KMS-11 (cell line): ENCODE measurements around the gene PTPN22.

Experiments used
- H2AFZ ChIP-seq: fragments of 200-600 bp; sonication (generic); 2 replicates; pipeline ENCODE4 v1.6.1; 2016; ENCODE audit warnings: antibody characterized with exemption, mixed run types, low read depth
- H3K27ac ChIP-seq: fragments of 200-600 bp; sonication (generic); 2 replicates; pipeline ENCODE4 v1.6.1; 2016; ENCODE audit warnings: mild to moderate bottlenecking, mixed run types
- H3K27me3 ChIP-seq: fragments of 200-600 bp; sonication (generic); 2 replicates; pipeline ENCODE4 v1.6.1; 2017; ENCODE audit warnings: mild to moderate bottlenecking, low read depth, mixed run types, moderate library complexity; ENCODE audit not compliant: insufficient read depth
- H3K36me3 ChIP-seq: fragments of 200-600 bp; sonication (generic); 2 replicates; pipeline ENCODE4 v1.6.1; 2017; ENCODE audit warnings: mild to moderate bottlenecking, mixed run types; ENCODE audit not compliant: insufficient read depth
- H3K4me1 ChIP-seq: fragments of 200-600 bp; sonication (generic); 2 replicates; pipeline ENCODE4 v1.6.1; 2016; ENCODE audit warnings: mild to moderate bottlenecking, low read depth, mixed run types; ENCODE audit not compliant: poor library complexity, severe bottlenecking
- H3K4me2 ChIP-seq: fragments of 200-600 bp; sonication (generic); 2 replicates; pipeline ENCODE4 v1.7.0; 2016; ENCODE audit warnings: mild to moderate bottlenecking, mixed run types
- H3K4me3 ChIP-seq: fragments of 200-600 bp; sonication (generic); IDR thresholded peaks from 2 replicates; pipeline ENCODE4 v1.6.1; 2017; ENCODE audit warnings: low read depth, low read length, mixed read lengths; ENCODE audit not compliant: insufficient read depth
- H3K79me2 ChIP-seq: fragments of 200-600 bp; sonication (generic); 2 replicates; pipeline ENCODE4 v1.6.1; 2016; ENCODE audit warnings: low read depth, mixed run types; ENCODE audit not compliant: insufficient read depth
- H3K9ac ChIP-seq: fragments of 200-600 bp; sonication (generic); 2 replicates; pipeline ENCODE4 v1.6.1; 2016; ENCODE audit warnings: mild to moderate bottlenecking, mixed run types
- H4K20me1 ChIP-seq: fragments of 200-600 bp; sonication (generic); 2 replicates; pipeline ENCODE4 v1.6.1; 2016; ENCODE audit warnings: mild to moderate bottlenecking, mixed run types; ENCODE audit not compliant: insufficient read depth
- TF ChIP-seq, protein P1 (sequence below): fragments of 200-600 bp; sonication (generic); conservative IDR thresholded peaks from 2 replicates; pipeline ENCODE4 v1.6.1; 2017; ENCODE audit warnings: low read depth, mild to moderate bottlenecking, antibody characterized with exemption, low read length, moderate library complexity, mixed read lengths

Gene PTPN22

DNA sequence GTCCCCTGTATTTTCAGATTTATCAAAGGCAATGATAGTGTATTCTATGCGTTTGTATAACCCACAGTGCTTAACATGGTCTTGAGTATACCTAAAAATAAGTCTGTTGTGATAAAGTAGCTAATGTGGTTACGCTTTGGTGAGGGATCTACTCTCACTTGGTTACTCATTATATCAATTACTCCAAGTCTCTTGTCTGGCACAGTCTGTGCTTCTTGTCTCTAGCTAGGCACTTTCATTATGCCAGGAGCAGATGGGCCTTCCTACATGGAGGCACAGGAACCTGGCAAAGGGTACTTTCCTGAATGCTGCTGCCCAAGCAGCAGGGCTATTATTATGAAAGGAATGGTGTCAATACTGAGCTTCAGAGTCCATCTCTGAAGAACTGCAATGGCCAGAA, 4.2 kb upstream of the PTPN22 start:
- TF ChIP-seq, protein P1, sequence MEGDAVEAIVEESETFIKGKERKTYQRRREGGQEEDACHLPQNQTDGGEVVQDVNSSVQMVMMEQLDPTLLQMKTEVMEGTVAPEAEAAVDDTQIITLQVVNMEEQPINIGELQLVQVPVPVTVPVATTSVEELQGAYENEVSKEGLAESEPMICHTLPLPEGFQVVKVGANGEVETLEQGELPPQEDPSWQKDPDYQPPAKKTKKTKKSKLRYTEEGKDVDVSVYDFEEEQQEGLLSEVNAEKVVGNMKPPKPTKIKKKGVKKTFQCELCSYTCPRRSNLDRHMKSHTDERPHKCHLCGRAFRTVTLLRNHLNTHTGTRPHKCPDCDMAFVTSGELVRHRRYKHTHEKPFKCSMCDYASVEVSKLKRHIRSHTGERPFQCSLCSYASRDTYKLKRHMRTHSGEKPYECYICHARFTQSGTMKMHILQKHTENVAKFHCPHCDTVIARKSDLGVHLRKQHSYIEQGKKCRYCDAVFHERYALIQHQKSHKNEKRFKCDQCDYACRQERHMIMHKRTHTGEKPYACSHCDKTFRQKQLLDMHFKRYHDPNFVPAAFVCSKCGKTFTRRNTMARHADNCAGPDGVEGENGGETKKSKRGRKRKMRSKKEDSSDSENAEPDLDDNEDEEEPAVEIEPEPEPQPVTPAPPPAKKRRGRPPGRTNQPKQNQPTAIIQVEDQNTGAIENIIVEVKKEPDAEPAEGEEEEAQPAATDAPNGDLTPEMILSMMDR: no peak
- no peak overlapping the region for H2AFZ ChIP-seq
- H3K36me3 ChIP-seq: no peaks in the 10 kb centered on the region
- H3K4me3 ChIP-seq: no peak overlapping the region
- no peak overlapping the region for H3K27ac ChIP-seq
- H4K20me1 ChIP-seq: no peaks in the 10 kb centered on the region
- no peak overlapping the region for H3K4me2 ChIP-seq
- H3K79me2 ChIP-seq: peaks cover 8% of the 10 kb centered on the region
- no peak overlapping the region for H3K9ac ChIP-seq
- peaks cover 73% of the 10 kb centered on the region for H3K4me1 ChIP-seq
- no peaks in the 10 kb centered on the region for H3K27me3 ChIP-seq

DNA sequence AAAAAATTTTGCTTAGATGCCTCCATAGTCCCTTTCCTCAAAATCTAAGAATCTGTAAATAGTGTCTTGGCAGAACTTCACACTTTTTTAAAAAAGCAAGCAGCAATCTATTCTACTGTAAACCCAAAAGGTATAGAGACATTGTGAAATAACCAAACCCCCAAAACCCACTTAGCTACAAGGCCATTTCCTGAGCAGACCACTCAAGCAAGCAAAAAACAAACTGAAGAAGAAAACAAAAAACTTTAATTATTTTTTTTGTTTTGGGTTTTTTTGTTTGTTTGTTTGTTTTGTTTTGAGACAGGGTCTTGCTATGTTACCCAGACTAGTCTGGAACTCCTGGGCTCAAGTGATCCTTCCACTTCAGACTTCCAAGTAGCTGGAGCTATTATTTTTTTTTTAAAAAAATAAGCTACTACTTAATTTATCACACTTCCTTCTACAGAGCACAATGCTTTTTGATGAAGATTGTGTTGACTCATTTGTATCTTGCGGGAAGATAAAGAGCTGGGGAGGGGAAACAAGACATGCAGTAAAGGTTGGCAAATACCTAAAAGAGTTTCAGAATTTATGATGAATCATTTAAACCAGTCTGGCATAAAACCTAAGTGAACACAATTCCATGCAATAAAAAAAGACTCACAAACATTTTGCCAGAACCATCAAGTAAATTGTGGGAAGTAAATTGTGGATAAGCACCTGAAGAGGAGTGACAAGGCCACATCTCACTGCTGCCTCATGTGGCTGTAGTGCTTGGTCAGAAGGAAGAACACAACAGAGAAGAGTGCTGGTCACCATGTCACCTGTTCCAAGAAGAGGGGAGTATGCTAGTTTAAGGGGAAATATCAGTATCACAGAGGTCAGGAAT, 2.7 kb upstream of the PTPN22 start:
- no peak overlapping the region for H3K9ac ChIP-seq
- no peak overlapping the region for H3K27ac ChIP-seq

DNA sequence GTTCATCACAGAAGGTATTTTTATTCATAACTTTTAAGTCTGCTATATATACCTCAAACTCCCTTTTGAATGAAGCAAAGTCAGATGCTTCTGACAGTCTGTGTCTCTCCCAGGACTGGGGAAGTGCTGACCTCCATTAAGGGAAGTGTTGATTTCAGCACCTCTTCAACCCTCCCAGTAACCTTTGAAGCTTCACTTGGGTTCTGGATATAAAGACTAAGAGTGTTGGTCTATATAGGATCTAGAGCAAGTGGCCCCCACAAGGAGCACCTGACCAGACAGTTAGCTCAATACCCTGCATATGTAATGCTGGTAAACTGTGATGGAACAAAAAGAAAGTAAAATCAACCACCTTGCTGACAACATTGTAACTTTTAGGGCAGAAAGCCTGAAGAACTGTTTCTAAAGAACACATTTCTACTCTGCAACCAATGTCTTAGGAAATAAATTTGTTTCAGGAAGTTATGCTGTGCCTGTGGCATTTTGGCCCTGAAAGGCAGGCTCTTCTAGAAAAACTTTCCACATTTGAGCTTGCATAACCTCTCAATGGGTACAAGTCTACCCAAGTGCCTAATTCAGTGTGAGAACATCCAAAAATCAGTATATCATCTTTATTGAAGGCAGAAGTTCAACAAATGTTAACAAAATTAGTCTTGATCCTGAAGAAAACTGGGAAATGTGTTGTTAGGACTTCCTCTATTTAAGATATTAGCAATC, 865 bp upstream of the PTPN22 start:
- Histone ChIP-seq H3K4me2 (peak overlapping the region; percentile 63), H3K27me3 (no peaks in the 10 kb centered on the region), H2AFZ (peak overlapping the region; percentile 58), H3K79me2 (peaks cover 21% of the 10 kb centered on the region), H4K20me1 (no peaks in the 10 kb centered on the region), H3K27ac (peak overlapping the region; percentile 92), H3K9ac (peak overlapping the region; percentile 91), H3K36me3 (no peaks in the 10 kb centered on the region), H3K4me3 (no peak overlapping the region), H3K4me1 (peaks cover 76% of the 10 kb centered on the region)
- TF ChIP-seq, protein P1: no peak

More for the DNA sequence above, 2.7 kb upstream of the PTPN22 start:
- peaks cover 71% of the 10 kb centered on the region for H3K4me1 ChIP-seq
- no peak overlapping the region for H2AFZ ChIP-seq
- TF ChIP-seq, protein P1: peak; percentile 35; the same call in 1 of the 2 replicates
- H4K20me1 ChIP-seq: no peaks in the 10 kb centered on the region
- H3K4me2 ChIP-seq: no peak overlapping the region
- no peak overlapping the region for H3K4me3 ChIP-seq
- peaks cover 21% of the 10 kb centered on the region for H3K79me2 ChIP-seq
- no peaks in the 10 kb centered on the region for H3K27me3 ChIP-seq
- H3K36me3 ChIP-seq: no peaks in the 10 kb centered on the region

DNA sequence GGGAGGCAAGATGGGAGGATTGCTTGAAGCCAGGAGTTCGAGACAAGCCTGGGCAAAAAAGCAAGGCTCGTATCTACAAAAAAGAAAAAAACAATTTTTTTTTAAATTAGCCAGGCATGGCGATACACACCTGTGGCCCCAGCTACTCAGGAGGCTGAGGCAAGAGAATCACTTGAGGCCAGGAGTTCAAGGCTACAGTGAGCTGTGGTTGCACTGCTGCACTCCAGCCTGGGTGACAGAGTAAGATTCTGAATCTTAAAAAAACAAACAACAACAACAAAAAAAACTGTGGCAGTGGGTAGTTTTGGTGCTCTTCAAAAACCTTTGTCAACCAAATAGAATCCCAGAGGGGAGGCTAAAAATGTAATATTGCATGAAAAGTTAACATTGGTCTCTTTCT, 734 bp downstream of the PTPN22 start:
- peaks cover 21% of the 10 kb centered on the region for H3K79me2 ChIP-seq
- H4K20me1 ChIP-seq: no peaks in the 10 kb centered on the region
- peak overlapping the region; percentile 92 for H3K27ac ChIP-seq
- H2AFZ ChIP-seq: no peak overlapping the region
- H3K27me3 ChIP-seq: no peaks in the 10 kb centered on the region
- TF ChIP-seq, protein P1: no peak
- peak overlapping the region; percentile 12 for H3K4me3 ChIP-seq
- H3K4me2 ChIP-seq: peak overlapping the region; percentile 63
- H3K4me1 ChIP-seq: peaks cover 71% of the 10 kb centered on the region
- peak overlapping the region; percentile 91 for H3K9ac ChIP-seq
- no peaks in the 10 kb centered on the region for H3K36me3 ChIP-seq
